Measurements from ENCODE around the gene MEX3A. TPM values are rescaled to one million over a fixed set of nuclear protein-coding genes. Genes with fewer than 3 reads are reported as not detected.

MEX3A gene
- total RNA-seq, 1 donor: 3.2 TPM

Other genes starting within 250 kb of the MEX3A start
- 26.4 TPM for gene GON4L, start 225.3 kb downstream of the MEX3A start, total RNA-seq
- 27.2 TPM for gene SYT11, start 222.9 kb downstream of the MEX3A start, total RNA-seq
- 45.8 TPM for gene RIT1, start 171.1 kb downstream of the MEX3A start, total RNA-seq
- 45.2 TPM for gene KHDC4, start 148.1 kb downstream of the MEX3A start, total RNA-seq
- not detected for gene RXFP4, start 140.8 kb downstream of the MEX3A start, total RNA-seq
- gene ARHGEF2, start 103.9 kb downstream of the MEX3A start, total RNA-seq: 291 TPM
- gene SSR2, start 61.5 kb downstream of the MEX3A start, total RNA-seq: 713 TPM
- 17.5 TPM for gene UBQLN4, start 28.7 kb downstream of the MEX3A start, total RNA-seq
- 68.1 TPM for gene LAMTOR2, start 27.7 kb downstream of the MEX3A start, total RNA-seq
- under 0.01 TPM for gene RAB25, start 21.3 kb downstream of the MEX3A start, total RNA-seq
- 280 TPM for gene LMNA, start 32.2 kb upstream of the MEX3A start, total RNA-seq
- gene SEMA4A, start 71.1 kb upstream of the MEX3A start, total RNA-seq: 15.1 TPM
- 13.2 TPM for gene SLC25A44, start 111.6 kb upstream of the MEX3A start, total RNA-seq
- gene PMF1, start 130.5 kb upstream of the MEX3A start, total RNA-seq: 103 TPM
- gene BGLAP, start 159.7 kb upstream of the MEX3A start, total RNA-seq: 1.9 TPM
- gene PAQR6, start 165.6 kb upstream of the MEX3A start, total RNA-seq: 2.2 TPM
- 52.5 TPM for gene SMG5, start 200.4 kb upstream of the MEX3A start, total RNA-seq
- 4.8 TPM for gene TMEM79, start 201.9 kb upstream of the MEX3A start, total RNA-seq
- gene GLMP, start 213.2 kb upstream of the MEX3A start, total RNA-seq: 50.1 TPM
- not detected for gene VHLL, start 216.8 kb upstream of the MEX3A start, total RNA-seq

Data from hematopoietic multipotent progenitor cell (in vitro differentiated cells).